Tibial nerve (tissue), 4 donors: ENCODE results near the gene FGB.

Experiments
- EP300 ChIP-seq, 2 donors: sonication (generic); formaldehyde crosslinking; IDR thresholded peaks; one replicate each; pipeline ENCODE4 v1.6.1; 2017; ENCODE audit warnings: antibody characterized with exemption in 2 of 2, mild to moderate bottlenecking in 1 of 2
- POLR2A ChIP-seq, 2 donors: fragments of 450-650 bp; IDR thresholded peaks; one replicate each; pipeline ENCODE4 v1.6.1; 2017; ENCODE audit warnings: antibody characterized with exemption in 2 of 2, mild to moderate bottlenecking in 2 of 2, moderate library complexity in 2 of 2
- TF ChIP-seq, protein P1 (sequence below), 5 experiments: fragments of 200-600 bp in 3 of 5; fragments of 450-650 bp in 2 of 5; sonication (generic) in 3 of 5; IDR thresholded peaks; one replicate each; pipeline ENCODE4 v1.5.1; 2016 to 2019; ENCODE audit warnings: antibody characterized with exemption in 5 of 5, mild to moderate bottlenecking in 3 of 5, moderate library complexity in 2 of 5

- TF ChIP-seq POLR2A (IDR thresholded peaks at IDR 0.05) = no peak
- TF ChIP-seq, protein P1, sequence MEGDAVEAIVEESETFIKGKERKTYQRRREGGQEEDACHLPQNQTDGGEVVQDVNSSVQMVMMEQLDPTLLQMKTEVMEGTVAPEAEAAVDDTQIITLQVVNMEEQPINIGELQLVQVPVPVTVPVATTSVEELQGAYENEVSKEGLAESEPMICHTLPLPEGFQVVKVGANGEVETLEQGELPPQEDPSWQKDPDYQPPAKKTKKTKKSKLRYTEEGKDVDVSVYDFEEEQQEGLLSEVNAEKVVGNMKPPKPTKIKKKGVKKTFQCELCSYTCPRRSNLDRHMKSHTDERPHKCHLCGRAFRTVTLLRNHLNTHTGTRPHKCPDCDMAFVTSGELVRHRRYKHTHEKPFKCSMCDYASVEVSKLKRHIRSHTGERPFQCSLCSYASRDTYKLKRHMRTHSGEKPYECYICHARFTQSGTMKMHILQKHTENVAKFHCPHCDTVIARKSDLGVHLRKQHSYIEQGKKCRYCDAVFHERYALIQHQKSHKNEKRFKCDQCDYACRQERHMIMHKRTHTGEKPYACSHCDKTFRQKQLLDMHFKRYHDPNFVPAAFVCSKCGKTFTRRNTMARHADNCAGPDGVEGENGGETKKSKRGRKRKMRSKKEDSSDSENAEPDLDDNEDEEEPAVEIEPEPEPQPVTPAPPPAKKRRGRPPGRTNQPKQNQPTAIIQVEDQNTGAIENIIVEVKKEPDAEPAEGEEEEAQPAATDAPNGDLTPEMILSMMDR (IDR thresholded peaks at IDR 0.05) = no peak
- no peak for TF ChIP-seq EP300 (IDR thresholded peaks at IDR 0.05)
Measured at GRCh38 chr4:154562697-154563254, at the start of gene FGB.
